ENCODE data around the gene ABHD17C.

The ABHD17C gene

DNA sequence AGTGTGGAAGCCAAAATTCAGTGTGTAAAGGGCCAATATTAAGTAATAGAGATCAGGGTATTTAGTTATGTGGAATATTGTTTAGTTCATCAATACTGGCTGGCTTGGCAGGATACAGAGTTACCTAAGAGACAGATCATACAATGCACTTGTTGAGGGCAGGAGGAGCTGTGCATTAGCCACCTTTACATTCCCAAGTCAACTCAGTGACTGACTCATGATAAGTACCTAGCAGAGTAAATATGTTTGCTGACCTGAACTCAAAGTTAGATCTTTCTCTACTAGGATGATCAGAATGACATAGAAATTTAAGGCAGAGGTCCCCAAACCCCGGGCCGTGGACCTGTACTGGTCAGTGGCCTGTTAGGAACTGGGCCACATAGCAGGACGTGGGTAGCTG, 3.5 kb upstream of the ABHD17C start:
- DNase-seq = no peak

GRCh38 chr15:80693682-80694610, 1.2 kb upstream of the ABHD17C start:
- no peak for DNase-seq

GRCh38 chr15:80694611-80695098, 455 bp upstream of the ABHD17C start:
- DNase-seq = no peak

- no peak for DNase-seq
Measured at GRCh38 chr15:80695911-80696661, 976 bp downstream of the ABHD17C start.

DNA sequence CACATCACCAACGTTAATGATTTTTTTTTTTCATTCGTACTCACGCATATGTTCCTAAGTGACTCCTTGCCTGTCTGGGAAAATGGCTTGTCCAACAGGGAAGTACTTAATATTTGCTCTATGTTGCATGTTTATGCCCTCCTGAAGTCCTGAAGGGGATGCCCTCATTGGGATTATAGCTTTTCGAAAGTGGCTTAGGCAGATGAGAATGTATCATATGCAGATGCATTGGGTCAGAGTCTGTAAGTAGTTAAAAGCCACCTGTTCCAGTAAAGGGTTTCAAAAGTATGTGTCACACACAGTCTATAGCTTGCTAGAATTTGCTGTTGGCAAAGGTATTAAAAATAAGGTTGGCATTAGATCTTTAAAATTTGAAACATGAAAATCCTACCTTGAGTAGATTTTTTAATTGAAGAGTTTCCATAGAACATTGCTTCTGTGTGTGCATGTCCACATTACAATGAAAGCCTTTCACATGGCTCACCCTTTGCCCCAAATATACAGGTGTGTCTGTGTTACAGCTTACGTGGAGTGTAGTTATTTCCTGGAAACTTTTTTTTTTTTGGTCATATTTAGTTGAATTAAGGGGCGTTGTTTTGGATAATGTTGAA, 2.1 kb downstream of the ABHD17C start:
- DNase-seq = no peak

- no peak for DNase-seq
Measured at GRCh38 chr15:80698676-80699075, 3.6 kb downstream of the ABHD17C start.

DNA sequence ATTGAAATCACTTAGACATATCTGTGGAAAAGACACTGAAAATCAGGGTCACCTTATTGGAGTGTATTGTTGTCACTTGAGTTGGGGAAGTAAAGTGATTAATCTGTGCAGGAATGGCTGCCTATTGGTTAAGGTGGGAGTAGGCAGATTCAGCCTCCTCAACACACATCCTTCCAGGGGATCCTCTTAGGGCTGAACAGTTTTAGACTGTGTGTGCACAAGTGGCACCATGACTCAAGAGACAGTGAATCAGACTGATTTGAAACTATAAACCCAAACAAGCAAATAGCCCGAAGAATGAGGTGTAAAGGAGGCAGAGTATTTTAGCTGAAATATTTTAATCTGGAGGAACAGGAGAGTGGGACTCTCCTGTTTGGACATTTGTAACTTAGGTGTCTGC, 4.9 kb downstream of the ABHD17C start:
- no peak for DNase-seq

GRCh38 chr15:80701676-80702311, 6.7 kb downstream of the ABHD17C start:
- no peak for DNase-seq

DNA sequence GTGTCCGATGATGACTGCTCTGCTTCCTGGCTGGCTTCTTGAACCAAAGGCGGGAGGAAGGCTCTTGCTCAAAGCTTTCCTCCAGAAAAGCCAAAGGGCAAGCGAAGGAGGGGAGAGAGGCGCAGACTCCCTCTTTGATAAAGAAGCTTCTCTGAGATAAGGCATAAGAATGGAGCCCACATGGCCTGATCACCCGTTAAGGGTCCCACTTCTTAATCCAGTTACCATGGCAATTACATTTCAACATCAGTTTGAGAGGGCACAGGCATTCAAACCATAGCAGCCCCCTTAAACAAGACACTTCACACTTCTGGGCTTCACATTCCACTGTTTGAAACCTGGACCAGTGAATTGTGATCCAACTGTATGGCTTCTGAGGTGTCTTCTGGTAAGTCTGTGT, 8.0 kb downstream of the ABHD17C start:
- DNase-seq = no peak

GRCh38 chr15:80703965-80704364, 8.9 kb downstream of the ABHD17C start:
- DNase-seq = no peak

DNA sequence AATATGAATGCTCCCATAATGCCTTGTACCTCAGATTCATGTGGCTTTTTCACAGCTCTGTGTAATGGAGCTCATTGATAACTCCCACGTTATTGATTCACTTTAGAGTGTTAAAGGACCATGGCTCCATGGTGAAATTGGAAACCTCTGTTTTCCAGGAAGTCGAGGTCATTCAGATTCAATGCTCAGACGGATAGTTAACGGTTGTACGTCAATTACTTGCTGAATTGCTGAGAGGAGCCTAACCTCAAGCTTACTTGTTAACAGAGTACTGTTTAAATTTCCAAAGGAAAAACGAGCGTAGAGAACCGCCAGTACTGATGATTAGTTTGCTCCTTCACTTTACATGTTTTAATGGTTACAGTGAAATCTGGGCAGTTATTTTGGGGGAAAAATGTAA, 11.1 kb downstream of the ABHD17C start:
- no peak for DNase-seq

- DNase-seq = no peak
Measured at GRCh38 chr15:80709542-80709941, 14.4 kb downstream of the ABHD17C start.

GRCh38 chr15:80710635-80711554, 15.8 kb downstream of the ABHD17C start:
- no peak for DNase-seq

- DNase-seq = no peak
Measured at GRCh38 chr15:80711886-80712285, 16.8 kb downstream of the ABHD17C start.

GRCh38 chr15:80712956-80713355, 17.8 kb downstream of the ABHD17C start:
- no peak for DNase-seq

DNA sequence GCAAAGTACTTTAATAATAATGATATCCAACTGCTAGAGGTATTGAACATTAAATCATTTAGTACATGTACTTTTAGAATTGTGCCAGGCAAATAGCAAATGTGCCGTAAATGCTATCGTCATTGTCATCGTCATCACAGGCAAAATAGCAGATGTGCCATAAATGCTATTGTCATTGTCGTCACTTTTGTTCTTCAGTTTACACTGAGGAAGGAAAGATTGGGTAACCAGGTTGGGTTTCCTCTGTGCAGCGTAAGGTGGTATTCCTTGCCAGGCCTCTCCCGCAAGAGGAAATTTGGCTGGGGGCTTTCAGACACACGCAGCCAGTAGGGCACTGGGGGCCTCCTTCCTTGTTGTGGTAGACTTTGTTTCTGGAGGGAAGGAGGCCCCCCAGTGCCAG, 26.4 kb downstream of the ABHD17C start:
- DNase-seq = no peak

DNA sequence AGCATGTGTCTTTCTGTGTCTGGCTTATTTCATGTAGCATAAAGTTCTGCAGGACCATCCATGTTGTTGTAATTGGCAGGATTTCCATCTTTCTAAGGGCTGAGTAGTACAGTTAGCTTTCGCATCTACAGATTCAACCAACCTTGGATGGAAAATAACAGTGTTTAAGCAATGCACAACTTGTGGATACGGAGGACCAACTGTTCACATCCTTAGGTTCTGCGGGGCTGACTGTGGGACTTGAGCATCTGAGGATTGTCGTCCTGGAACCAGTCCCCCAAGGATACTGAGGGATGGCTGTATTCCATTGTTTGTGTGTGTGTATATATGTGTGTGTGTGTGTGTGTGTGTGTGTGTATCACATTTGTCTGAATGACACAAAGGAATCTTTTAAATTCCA, 27.7 kb downstream of the ABHD17C start:
- no peak for DNase-seq

GRCh38 chr15:80727196-80727595, 32.1 kb downstream of the ABHD17C start:
- DNase-seq = no peak

DNA sequence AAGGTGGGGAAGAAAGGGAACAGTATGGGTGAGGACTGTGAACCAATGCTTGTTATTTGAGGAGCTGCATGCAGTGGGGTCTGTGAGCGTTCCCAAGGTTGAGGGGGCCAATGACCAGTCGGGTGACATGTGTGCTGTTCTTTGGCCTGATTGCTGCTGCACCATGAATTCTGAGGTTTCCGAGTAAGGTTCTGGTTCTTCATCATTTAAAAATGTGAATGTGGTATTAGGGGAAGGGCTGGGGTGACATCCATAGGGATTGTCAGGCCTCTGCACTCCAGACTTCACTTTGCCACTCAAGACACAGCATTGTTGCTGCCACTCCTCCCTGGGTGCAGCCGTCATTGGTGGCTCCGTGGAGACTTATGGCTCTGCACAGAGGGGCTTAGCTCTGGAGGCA, 32.5 kb downstream of the ABHD17C start:
- DNase-seq = no peak

GRCh38 chr15:80730387-80730786, 35.3 kb downstream of the ABHD17C start:
- no peak for DNase-seq

DNA sequence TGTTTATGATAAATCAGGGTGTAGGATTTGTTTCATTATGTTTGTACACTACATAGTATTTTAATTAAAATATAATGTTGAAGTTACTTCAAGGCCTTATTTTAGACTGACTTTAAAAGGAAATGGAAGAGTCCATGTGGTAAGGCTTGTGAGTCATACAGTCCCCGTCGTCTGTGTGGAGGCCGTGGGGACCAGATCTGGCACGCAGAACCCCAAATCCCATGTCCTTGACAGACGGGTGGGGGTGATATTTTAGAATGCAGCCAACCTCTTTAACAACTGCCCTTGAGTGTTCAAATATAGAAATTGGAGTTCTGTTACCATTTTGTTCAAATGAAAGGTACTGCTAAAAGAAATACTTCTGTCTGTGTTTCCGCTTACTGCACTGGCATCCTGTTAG, 35.8 kb downstream of the ABHD17C start:
- DNase-seq = no peak

DNA sequence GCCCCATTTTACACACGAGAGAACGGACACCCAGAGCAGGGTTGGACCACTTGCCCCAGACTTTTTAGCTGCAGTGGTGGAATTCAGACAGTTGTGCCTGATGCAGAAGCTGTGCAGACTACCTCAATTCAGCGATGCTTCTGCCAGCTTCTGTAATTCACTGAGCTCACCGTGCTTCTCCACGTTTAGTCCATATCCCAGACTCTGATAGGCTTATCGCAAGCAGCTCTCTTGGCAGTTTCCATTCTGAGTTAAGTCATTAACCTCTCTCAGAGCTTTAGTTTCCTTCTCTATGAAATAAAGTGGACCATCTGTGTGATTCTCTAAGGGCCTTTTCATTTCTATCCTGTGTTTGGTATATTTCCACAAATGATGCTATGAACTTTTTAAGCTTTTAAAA, 37.1 kb downstream of the ABHD17C start:
- no peak for DNase-seq
